ENCODE measurements around the gene ST7. TPM values are rescaled to one million over a fixed set of nuclear protein-coding genes. Genes with fewer than 3 reads are reported as not detected.

ST7 gene
- total RNA-seq, 2 donors from 2014 or later, result 24.6 to 34.3 TPM

DNA sequence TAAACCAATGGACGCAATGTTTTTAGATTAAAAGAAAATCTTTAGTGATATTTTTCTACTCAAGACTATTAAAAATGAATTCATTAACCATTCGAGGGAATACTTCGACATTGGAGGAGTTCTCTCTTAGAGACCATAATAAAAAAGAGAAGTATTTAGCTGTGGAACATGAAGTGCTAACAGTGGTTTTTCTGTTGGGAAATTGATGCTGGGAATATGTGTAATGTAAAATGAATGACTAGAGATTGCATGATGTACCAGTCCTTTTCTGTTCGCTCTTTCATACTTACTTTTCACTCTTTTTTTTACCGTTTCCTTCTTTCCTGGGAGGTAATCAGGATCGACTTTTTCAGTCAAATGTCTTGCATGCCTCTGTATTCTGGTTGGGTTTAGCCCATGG lies 41.3 kb downstream of the ST7 start:
- no peak for TF ChIP-seq POLR2A (IDR thresholded peaks at IDR 0.05)
- TF ChIP-seq, protein P1, sequence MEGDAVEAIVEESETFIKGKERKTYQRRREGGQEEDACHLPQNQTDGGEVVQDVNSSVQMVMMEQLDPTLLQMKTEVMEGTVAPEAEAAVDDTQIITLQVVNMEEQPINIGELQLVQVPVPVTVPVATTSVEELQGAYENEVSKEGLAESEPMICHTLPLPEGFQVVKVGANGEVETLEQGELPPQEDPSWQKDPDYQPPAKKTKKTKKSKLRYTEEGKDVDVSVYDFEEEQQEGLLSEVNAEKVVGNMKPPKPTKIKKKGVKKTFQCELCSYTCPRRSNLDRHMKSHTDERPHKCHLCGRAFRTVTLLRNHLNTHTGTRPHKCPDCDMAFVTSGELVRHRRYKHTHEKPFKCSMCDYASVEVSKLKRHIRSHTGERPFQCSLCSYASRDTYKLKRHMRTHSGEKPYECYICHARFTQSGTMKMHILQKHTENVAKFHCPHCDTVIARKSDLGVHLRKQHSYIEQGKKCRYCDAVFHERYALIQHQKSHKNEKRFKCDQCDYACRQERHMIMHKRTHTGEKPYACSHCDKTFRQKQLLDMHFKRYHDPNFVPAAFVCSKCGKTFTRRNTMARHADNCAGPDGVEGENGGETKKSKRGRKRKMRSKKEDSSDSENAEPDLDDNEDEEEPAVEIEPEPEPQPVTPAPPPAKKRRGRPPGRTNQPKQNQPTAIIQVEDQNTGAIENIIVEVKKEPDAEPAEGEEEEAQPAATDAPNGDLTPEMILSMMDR (IDR thresholded peaks at IDR 0.05), result no peak
- DNase-seq, result no peak
- WGBS, 2 donors, result 57 to 82% methylated on average over 6 of the region's 6 CpGs
- ATAC-seq, result no peak
- Histone ChIP-seq H3K36me3 (replicated peaks in 1 of 2; ENCODE audit: insufficient read depth in 1 of 2, low read depth in 2 of 2) (no peaks in the 10 kb centered on the region), H3K27me3 (no peaks in the 10 kb centered on the region), H3K4me1 (no peaks in the 10 kb centered on the region), H3K27ac (no peak overlapping the region), H3K4me3 (no peak overlapping the region), H3K9me3 (no peaks in the 10 kb centered on the region)
- intact Hi-C loops (cut with DNase I), result no loop called here

DNA sequence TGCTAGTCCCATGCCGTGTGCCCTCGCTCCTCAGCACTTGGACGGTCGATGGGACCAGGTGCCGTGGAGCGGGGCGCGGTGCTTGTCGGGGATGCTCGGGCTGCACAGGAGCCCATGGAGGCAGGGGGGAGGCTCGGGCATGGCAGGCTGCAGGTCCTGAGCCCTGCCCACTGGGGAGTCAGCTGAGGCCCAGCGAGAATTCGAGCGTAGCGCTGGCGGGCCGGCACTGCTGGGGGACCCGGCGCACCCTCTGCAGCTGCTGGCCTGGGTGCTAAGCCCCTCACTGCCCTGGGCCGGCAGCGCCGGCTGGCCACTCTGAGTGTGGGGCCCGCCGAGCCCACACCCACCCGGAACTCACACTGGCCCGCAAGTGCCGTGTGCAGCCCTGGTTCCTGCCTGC lies 44.7 kb downstream of the ST7 start:
- DNase-seq, result no peak
- Histone ChIP-seq H3K4me1 (peaks cover 6% of the 10 kb centered on the region), H3K27me3 (no peaks in the 10 kb centered on the region), H3K27ac (no peak overlapping the region), H3K4me3 (no peak overlapping the region), H3K36me3 (replicated peaks in 1 of 2; ENCODE audit: insufficient read depth in 1 of 2, low read depth in 2 of 2) (no peaks in the 10 kb centered on the region), H3K9me3 (no peaks in the 10 kb centered on the region)
- intact Hi-C loops (cut with DNase I), result no loop called here
- WGBS, 2 donors, result 93 to 100% methylated on average over 12 to 26 of the region's 27 CpGs
- no peak for TF ChIP-seq POLR2A (IDR thresholded peaks at IDR 0.05)
- TF ChIP-seq, protein P1 (IDR thresholded peaks at IDR 0.05), result no peak
- no peak for ATAC-seq

DNA sequence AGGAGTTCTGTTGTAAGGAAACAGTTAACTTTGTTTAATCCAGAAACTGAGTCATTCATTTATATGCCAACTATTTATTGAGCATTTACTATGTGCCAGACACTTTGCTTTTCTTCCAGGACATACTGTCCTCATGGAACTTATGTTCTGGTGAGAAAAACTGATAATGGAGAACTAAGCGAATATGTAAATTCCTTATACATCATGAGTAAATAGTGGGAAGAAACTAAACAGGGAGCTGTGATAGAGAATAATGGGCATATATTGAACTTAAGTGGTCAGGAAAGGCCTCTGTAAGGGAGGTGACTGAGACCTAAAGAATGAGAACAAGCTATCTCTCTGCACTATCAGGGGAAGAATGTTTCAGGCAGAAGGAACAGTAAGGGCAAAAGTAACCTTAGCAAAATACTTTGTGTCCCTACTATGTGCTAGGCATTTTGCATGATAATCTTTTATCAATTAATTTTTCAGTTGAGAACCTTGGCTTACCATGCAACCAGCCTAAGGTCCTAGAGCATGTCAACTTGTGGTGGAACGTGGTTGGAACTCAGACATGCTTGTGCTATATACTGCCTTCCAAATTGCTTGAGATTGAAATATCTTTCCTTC lies 45.4 kb downstream of the ST7 start:
- no peak for TF ChIP-seq POLR2A (IDR thresholded peaks at IDR 0.05)
- TF ChIP-seq, protein P1 (IDR thresholded peaks at IDR 0.05), result no peak
- Histone ChIP-seq H3K4me1 (peaks cover 6% of the 10 kb centered on the region), H3K36me3 (replicated peaks in 1 of 2; ENCODE audit: insufficient read depth in 1 of 2, low read depth in 2 of 2) (no peaks in the 10 kb centered on the region), H3K27me3 (no peaks in the 10 kb centered on the region), H3K9me3 (no peaks in the 10 kb centered on the region), H3K27ac (no peak overlapping the region), H3K4me3 (no peak overlapping the region)
- ATAC-seq, result no peak
- DNase-seq, result no peak
- WGBS, 2 donors, result 91% methylated on average over 2 of the region's 2 CpGs
- intact Hi-C loops (cut with DNase I), result no loop called here

DNA sequence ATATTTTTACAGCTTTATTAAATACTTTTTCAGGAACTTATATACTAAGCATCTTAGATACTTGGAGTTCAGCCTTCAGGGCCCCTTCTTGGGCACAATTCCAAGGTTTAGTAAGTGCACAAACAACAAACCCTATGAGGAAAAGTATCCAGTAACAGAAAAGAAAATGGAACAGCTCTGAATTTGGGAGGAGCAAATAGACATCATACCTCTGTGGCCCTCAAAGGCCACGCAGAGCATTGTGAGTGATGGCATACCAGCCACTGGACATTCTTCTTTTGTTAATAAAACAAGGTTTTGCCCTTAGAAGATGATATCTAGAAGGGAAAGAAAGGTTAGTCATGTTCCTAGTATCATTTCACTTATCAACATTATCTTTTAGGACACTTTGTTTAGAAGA lies 46.0 kb downstream of the ST7 start:
- intact Hi-C loops (cut with DNase I), result no loop called here
- H3K9me3 ChIP-seq, result no peaks in the 10 kb centered on the region
- H3K27ac ChIP-seq, result no peak overlapping the region
- H3K4me3 ChIP-seq, result no peak overlapping the region
- H3K27me3 ChIP-seq, result no peaks in the 10 kb centered on the region
- peaks cover 6% of the 10 kb centered on the region for H3K4me1 ChIP-seq
- WGBS, 2 donors, result 100% methylated on average over 1 of the region's 1 CpG
- no peaks in the 10 kb centered on the region for H3K36me3 ChIP-seq (replicated peaks in 1 of 2; ENCODE audit: insufficient read depth in 1 of 2, low read depth in 2 of 2)
- no peak for TF ChIP-seq POLR2A (IDR thresholded peaks at IDR 0.05)
- TF ChIP-seq, protein P1 (IDR thresholded peaks at IDR 0.05), result no peak
- no peak for DNase-seq
- no peak for ATAC-seq

DNA sequence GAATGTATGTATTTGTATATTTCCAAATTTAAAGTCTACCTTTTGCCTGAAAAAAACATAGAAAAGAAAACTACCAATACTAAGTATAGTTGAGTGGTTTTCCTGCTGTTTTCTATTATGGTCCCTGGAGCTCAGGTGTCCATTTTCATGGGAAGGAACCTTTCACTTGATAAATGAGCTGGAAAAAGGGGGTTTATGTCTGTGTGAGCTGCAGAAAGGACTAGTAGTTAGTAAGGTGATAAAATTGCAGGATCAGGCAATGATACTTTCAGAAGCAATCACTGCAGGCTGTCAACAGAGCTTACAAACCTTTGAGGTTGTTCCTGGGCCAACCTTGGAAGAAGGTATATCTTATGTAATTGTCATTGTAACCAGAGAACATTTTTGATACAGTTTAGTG lies 48.0 kb downstream of the ST7 start:
- peaks cover 6% of the 10 kb centered on the region for H3K4me1 ChIP-seq
- intact Hi-C loops (cut with DNase I), result no loop called here
- ATAC-seq (no peak), DNase-seq (no peak)
- H3K4me3 ChIP-seq, result no peak overlapping the region
- TF ChIP-seq POLR2A (IDR thresholded peaks at IDR 0.05), result no peak
- TF ChIP-seq, protein P1 (IDR thresholded peaks at IDR 0.05), result no peak
- no peaks in the 10 kb centered on the region for H3K9me3 ChIP-seq
- H3K27ac ChIP-seq, result no peak overlapping the region
- H3K27me3 ChIP-seq, result no peaks in the 10 kb centered on the region
- H3K36me3 ChIP-seq (replicated peaks in 1 of 2; ENCODE audit: insufficient read depth in 1 of 2, low read depth in 2 of 2), result no peaks in the 10 kb centered on the region
